ENCODE measurements around the gene SUGP2. TPM values are rescaled to one million over a fixed set of nuclear protein-coding genes. Genes with fewer than 3 reads are reported as not detected.

SUGP2 gene
- total and polyA plus RNA-seq, 9 donors, result 47.3 to 82.0 (median 58.8) TPM

DNA sequence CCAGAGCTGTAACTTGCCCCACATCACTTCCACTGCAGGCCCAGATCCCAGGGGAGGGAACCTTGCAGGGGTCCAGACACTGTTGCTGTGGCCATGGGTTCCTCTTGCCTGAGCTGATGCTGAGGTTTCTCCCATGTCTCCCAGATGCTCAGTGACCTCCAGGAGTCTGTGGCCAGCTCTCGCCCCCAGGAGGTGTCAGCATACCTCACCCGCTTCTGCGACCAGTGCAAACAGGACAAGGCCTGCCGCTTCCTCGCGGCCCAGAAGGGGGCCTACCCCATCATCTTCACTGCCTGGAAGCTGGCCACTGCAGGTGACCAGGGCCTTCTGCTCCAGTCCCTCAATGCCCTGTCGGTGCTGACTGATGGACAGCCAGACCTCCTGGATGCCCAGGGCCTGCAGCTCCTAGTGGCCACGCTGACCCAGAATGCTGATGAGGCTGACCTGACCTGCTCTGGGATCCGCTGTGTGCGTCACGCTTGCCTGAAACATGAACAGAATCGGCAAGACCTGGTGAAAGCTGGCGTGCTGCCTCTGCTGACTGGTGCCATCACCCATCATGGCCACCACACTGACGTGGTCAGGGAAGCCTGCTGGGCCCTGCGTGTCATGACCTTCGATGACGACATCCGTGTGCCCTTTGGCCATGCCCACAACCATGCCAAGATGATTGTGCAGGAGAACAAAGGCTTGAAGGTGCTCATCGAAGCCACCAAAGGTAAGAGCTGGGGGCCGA is 18.3 kb upstream of the SUGP2 start:
- WGBS (ENCODE audit: insufficient coverage), result 94% methylated on average over 19 of the region's 20 CpGs
- Histone ChIP-seq H3K4me3 (ENCODE audit: low read length) (no peak overlapping the region), H3K9me3 (replicated peaks; ENCODE audit: control insufficient read depth, low read depth, low read length) (no peaks in the 10 kb centered on the region), H3K27me3 (ENCODE audit: control insufficient read depth, insufficient read depth, low read length) (no peaks in the 10 kb centered on the region), H3K4me1 (ENCODE audit: control insufficient read depth, insufficient read depth, low read length) (no peaks in the 10 kb centered on the region), H3K36me3 (ENCODE audit: control insufficient read depth, insufficient read depth, low read length) (peaks cover 77% of the 10 kb centered on the region), H3K27ac (ENCODE audit: low read length) (no peak overlapping the region)
- no peak for DNase-seq

DNA sequence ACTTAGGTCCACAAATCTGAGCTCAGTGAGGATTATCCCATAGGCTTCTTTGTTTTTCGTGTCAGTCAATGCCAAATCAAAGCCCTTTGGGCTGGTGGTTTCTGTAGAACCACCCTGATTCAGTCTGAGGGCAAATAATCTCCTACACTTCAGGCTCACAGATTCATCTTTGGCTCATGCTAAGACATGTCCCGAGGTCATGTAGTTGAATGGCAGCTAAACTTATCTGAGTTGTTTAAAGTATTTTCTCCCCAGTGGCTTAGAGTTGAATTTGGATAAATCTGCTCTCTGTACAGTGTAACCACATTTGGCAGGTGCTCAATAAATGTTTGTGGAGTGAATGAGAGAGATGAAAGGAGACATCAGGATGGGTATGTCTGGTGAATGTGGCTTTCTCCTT is 17.4 kb upstream of the SUGP2 start:
- DNase-seq, result no peak
- no peak overlapping the region for H3K27ac ChIP-seq (ENCODE audit: low read length)
- no peaks in the 10 kb centered on the region for H3K27me3 ChIP-seq (ENCODE audit: control insufficient read depth, insufficient read depth, low read length)
- H3K4me3 ChIP-seq (ENCODE audit: low read length), result no peak overlapping the region
- H3K36me3 ChIP-seq (ENCODE audit: control insufficient read depth, insufficient read depth, low read length), result peaks cover 76% of the 10 kb centered on the region
- H3K9me3 ChIP-seq (replicated peaks; ENCODE audit: control insufficient read depth, low read depth, low read length), result no peaks in the 10 kb centered on the region
- no peaks in the 10 kb centered on the region for H3K4me1 ChIP-seq (ENCODE audit: control insufficient read depth, insufficient read depth, low read length)
- WGBS (ENCODE audit: insufficient coverage), result 67% methylated on average over 1 of the region's 2 CpGs

DNA sequence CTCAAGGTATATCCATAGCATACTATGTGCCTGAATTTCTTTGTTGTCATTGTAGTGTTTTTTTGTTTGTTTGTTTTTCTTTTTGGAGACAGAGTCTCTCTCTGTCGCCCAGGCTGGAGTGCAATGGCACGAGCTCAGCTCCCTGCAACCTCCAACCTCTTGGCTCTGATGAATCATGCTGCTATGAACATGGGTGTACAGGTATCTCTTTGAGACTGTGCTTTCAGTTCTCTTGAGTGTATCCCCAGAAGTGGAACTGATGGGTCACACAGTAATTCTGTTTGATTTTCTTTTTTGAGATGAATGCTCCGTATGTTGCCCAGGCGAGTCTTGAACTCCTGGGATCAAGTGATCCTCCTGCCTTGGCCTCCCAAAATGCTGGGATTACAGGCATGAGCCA is 16.8 kb upstream of the SUGP2 start:
- Histone ChIP-seq H3K4me3 (ENCODE audit: low read length) (no peak overlapping the region), H3K36me3 (ENCODE audit: control insufficient read depth, insufficient read depth, low read length) (peaks cover 70% of the 10 kb centered on the region), H3K27me3 (ENCODE audit: control insufficient read depth, insufficient read depth, low read length) (no peaks in the 10 kb centered on the region), H3K9me3 (replicated peaks; ENCODE audit: control insufficient read depth, low read depth, low read length) (no peaks in the 10 kb centered on the region), H3K27ac (ENCODE audit: low read length) (no peak overlapping the region), H3K4me1 (ENCODE audit: control insufficient read depth, insufficient read depth, low read length) (no peaks in the 10 kb centered on the region)
- DNase-seq, result no peak
- WGBS (ENCODE audit: insufficient coverage), result 88% methylated on average over 4 of the region's 4 CpGs

DNA sequence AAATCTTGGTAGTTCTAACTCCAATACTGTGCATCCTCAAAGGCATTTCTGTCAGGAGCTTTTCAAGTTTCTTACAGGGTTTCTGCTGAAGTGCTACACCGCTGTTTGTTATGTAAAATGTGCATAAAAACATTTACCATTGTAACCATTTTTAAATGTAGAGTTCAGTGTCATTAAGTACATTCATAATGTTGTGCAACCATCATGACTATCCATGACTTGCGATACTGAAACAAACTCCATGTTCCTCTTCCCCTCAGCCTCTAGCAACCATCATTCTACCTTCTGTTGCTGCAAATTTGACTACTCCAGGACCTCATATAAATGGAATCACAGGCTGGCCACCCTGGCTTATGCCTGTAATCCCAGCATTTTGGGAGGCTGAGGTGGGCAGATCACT is 16.1 kb upstream of the SUGP2 start:
- DNase-seq, result no peak
- 100% methylated on average over 1 of the region's 2 CpGs for WGBS (ENCODE audit: insufficient coverage)
- Histone ChIP-seq H3K36me3 (ENCODE audit: control insufficient read depth, insufficient read depth, low read length) (peaks cover 67% of the 10 kb centered on the region), H3K4me1 (ENCODE audit: control insufficient read depth, insufficient read depth, low read length) (no peaks in the 10 kb centered on the region), H3K27me3 (ENCODE audit: control insufficient read depth, insufficient read depth, low read length) (no peaks in the 10 kb centered on the region), H3K9me3 (replicated peaks; ENCODE audit: control insufficient read depth, low read depth, low read length) (no peaks in the 10 kb centered on the region), H3K27ac (ENCODE audit: low read length) (no peak overlapping the region), H3K4me3 (ENCODE audit: low read length) (no peak overlapping the region)

DNA sequence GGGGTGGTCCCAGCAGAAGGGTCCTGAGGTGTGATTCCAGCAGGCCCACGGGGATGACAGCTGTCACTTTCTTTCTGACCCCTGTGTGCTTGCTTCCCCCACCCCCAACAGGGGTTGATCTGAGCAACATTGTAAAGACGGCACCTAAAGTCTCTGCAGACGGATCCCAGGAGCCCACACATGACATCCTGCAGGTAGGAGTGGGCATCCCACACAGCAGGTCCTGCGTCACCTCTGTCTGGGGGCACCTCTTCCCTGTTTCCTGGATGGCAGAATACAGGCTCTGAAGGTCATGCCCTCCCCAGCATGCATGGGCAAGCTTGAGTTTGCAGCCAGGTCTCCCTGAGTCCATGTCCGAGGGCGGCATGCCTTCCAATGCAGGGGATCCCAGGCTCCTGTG is 10.6 kb upstream of the SUGP2 start:
- Histone ChIP-seq H3K9me3 (replicated peaks; ENCODE audit: control insufficient read depth, low read depth, low read length) (no peaks in the 10 kb centered on the region), H3K27ac (ENCODE audit: low read length) (no peak overlapping the region), H3K4me3 (ENCODE audit: low read length) (no peak overlapping the region), H3K27me3 (ENCODE audit: control insufficient read depth, insufficient read depth, low read length) (no peaks in the 10 kb centered on the region), H3K36me3 (ENCODE audit: control insufficient read depth, insufficient read depth, low read length) (peaks cover 50% of the 10 kb centered on the region), H3K4me1 (ENCODE audit: control insufficient read depth, insufficient read depth, low read length) (no peaks in the 10 kb centered on the region)
- 91% methylated on average over 5 of the region's 6 CpGs for WGBS (ENCODE audit: insufficient coverage)
- DNase-seq, result no peak

DNA sequence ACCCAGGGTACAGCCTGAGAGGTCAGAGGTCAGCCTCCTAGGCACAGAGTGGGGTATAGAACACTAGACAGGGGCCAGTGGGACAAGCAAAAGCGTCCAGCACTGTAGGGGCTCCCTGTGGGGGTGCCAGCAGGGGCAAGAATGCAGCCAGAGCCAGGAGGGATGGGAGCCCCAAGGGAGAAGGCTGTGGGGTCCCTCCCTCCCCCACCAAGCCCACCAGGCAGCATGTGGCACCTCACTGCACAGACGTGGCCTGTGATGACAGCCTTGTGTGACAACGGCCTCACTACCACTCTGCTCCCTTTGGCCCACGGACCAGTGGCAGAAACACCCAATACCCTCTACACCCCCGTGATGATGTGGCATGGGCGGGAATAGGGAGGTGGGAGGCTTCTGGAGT is 10.2 kb upstream of the SUGP2 start:
- no peaks in the 10 kb centered on the region for H3K27me3 ChIP-seq (ENCODE audit: control insufficient read depth, insufficient read depth, low read length)
- no peaks in the 10 kb centered on the region for H3K9me3 ChIP-seq (replicated peaks; ENCODE audit: control insufficient read depth, low read depth, low read length)
- peaks cover 50% of the 10 kb centered on the region for H3K36me3 ChIP-seq (ENCODE audit: control insufficient read depth, insufficient read depth, low read length)
- no peak for DNase-seq
- H3K4me3 ChIP-seq (ENCODE audit: low read length), result no peak overlapping the region
- no peak overlapping the region for H3K27ac ChIP-seq (ENCODE audit: low read length)
- 86% methylated on average over 1 of the region's 6 CpGs for WGBS (ENCODE audit: insufficient coverage)
- no peaks in the 10 kb centered on the region for H3K4me1 ChIP-seq (ENCODE audit: control insufficient read depth, insufficient read depth, low read length)

DNA sequence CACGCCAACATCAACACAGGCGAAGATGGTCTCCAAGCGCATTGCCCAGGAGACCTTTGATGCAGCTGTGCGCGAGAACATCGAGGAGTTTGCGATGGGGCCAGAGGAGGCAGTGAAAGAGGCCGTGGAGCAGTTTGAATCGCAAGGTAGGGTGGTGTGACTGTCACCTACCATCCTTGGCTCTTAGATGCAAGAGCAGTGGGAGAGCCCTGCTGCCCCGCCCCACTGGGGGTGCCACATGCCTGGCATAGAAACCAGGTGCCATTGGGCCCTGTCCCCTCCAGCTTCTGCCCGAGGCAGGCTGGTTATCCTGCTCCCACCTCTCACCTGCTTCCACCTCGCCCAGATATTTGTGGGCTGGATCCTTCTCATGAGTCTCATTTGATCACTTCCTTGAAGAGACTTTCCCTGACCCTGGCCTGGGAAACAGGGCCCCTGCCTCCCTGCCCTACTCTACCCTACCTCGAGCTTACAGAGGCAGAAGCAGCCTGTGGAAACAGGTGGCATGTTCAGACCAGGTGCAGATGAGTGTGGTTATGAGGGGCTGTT is 9.5 kb upstream of the SUGP2 start:
- DNase-seq, result no peak
- Histone ChIP-seq H3K36me3 (ENCODE audit: control insufficient read depth, insufficient read depth, low read length) (peaks cover 54% of the 10 kb centered on the region), H3K9me3 (replicated peaks; ENCODE audit: control insufficient read depth, low read depth, low read length) (peaks cover 2% of the 10 kb centered on the region), H3K27me3 (ENCODE audit: control insufficient read depth, insufficient read depth, low read length) (no peaks in the 10 kb centered on the region), H3K4me3 (ENCODE audit: low read length) (no peak overlapping the region), H3K4me1 (ENCODE audit: control insufficient read depth, insufficient read depth, low read length) (no peaks in the 10 kb centered on the region), H3K27ac (ENCODE audit: low read length) (no peak overlapping the region)
- WGBS (ENCODE audit: insufficient coverage), result 89% methylated on average over 11 of the region's 13 CpGs

DNA sequence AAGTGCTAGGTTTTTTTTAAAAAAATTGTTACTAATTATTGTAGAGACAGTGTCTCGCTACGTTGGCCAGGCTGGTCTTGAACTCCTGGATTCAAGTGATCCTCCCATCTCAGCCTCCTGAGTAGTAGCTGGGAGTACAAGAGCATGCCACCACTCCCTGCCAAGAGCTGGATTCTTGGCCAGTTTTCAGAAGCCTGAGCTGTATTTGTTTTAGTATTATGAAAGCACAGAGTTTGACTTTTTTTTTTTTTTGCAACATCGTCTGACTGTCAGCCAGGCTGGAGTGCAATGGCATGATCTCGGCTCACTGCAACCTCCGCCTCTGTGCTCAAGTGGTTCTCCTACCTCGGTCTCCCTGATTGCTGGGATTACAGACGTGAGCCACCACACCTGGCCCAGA is 7.1 kb upstream of the SUGP2 start:
- DNase-seq, result no peak
- Histone ChIP-seq H3K4me1 (ENCODE audit: control insufficient read depth, insufficient read depth, low read length) (no peaks in the 10 kb centered on the region), H3K9me3 (replicated peaks; ENCODE audit: control insufficient read depth, low read depth, low read length) (peaks cover 5% of the 10 kb centered on the region), H3K36me3 (ENCODE audit: control insufficient read depth, insufficient read depth, low read length) (peaks cover 47% of the 10 kb centered on the region), H3K27me3 (ENCODE audit: control insufficient read depth, insufficient read depth, low read length) (no peaks in the 10 kb centered on the region), H3K4me3 (ENCODE audit: low read length) (no peak overlapping the region), H3K27ac (ENCODE audit: low read length) (no peak overlapping the region)
- 72% methylated on average over 5 of the region's 7 CpGs for WGBS (ENCODE audit: insufficient coverage)

DNA sequence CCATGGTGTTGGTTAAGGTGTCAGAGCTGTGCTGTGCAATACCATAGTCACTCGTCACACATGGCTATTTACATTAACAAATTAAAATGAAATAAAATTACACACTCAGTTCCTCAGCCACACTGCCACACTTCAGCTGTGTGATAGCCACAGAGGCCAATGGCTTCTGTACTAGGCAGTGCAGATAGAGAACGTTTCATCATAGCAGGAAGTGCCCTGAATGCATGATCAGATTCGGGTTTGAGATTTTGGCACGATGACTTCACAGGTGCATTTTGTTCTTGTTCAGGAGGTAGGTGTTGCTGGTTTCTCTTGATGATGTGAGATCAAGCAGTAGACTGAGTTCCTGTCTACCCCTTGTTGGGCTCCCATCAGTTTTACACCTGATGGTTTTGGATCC is 6.6 kb upstream of the SUGP2 start:
- no peaks in the 10 kb centered on the region for H3K27me3 ChIP-seq (ENCODE audit: control insufficient read depth, insufficient read depth, low read length)
- H3K4me3 ChIP-seq (ENCODE audit: low read length), result no peak overlapping the region
- no CpG with 5 or more reads among the region's 4 CpGs for WGBS (ENCODE audit: insufficient coverage)
- peaks cover 47% of the 10 kb centered on the region for H3K36me3 ChIP-seq (ENCODE audit: control insufficient read depth, insufficient read depth, low read length)
- no peaks in the 10 kb centered on the region for H3K4me1 ChIP-seq (ENCODE audit: control insufficient read depth, insufficient read depth, low read length)
- H3K27ac ChIP-seq (ENCODE audit: low read length), result no peak overlapping the region
- no peak for DNase-seq
- peaks cover 5% of the 10 kb centered on the region for H3K9me3 ChIP-seq (replicated peaks; ENCODE audit: control insufficient read depth, low read depth, low read length)

DNA sequence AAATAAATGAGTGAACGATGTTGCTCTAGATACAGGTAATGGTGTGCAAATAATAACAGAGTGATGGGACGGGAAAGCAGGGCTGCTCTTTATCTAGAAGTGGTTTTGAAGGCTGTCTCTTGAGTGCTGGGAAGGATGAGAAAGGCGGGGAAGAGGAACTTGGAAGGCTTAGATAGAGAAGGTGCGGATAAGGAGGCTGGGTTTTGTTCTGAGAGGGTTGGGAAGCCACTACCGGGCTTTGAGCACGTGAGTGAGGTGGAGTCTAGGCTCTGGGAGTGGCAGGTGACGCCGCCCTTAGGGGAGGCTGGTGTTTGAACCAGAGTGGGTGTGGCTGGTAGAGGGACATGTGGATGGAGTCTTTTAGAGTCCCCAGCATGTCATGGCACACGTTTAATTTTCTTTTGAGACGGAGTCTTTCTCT is 897 bp upstream of the SUGP2 start:
- H3K4me1 ChIP-seq (ENCODE audit: control insufficient read depth, insufficient read depth, low read length), result peaks cover 18% of the 10 kb centered on the region
- peaks cover 29% of the 10 kb centered on the region for H3K36me3 ChIP-seq (ENCODE audit: control insufficient read depth, insufficient read depth, low read length)
- peak overlapping the region; percentile 92 for H3K27ac ChIP-seq (ENCODE audit: low read length)
- WGBS (ENCODE audit: insufficient coverage), result 5% methylated on average over 10 of the region's 10 CpGs
- DNase-seq, result peak; percentile 56
- no peaks in the 10 kb centered on the region for H3K27me3 ChIP-seq (ENCODE audit: control insufficient read depth, insufficient read depth, low read length)
- peak overlapping the region; percentile 80 for H3K4me3 ChIP-seq (ENCODE audit: low read length)
- peaks cover 5% of the 10 kb centered on the region for H3K9me3 ChIP-seq (replicated peaks; ENCODE audit: control insufficient read depth, low read depth, low read length)

DNA sequence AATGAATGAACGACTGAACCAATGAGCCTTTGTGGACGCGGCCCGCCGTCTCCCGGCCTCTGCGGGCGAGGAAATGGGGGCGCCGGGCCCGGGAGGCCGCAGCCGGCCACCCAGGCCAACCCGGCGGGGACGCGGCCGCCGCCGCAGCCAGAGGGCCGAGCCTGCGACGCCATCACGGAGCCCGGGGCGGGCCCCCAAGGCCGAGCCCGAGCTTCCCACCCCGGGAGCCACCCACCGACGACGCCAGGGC is 216 bp downstream of the SUGP2 start:
- WGBS (ENCODE audit: insufficient coverage), result under 1% methylated on average over 32 of the region's 32 CpGs
- H3K36me3 ChIP-seq (ENCODE audit: control insufficient read depth, insufficient read depth, low read length), result peaks cover 33% of the 10 kb centered on the region
- no peak for DNase-seq

More for the DNA sequence above, 216 bp downstream of the SUGP2 start:
- H3K27me3 ChIP-seq (ENCODE audit: control insufficient read depth, insufficient read depth, low read length), result no peaks in the 10 kb centered on the region
- peak overlapping the region; percentile 90 for H3K27ac ChIP-seq (ENCODE audit: low read length)
- H3K4me3 ChIP-seq (ENCODE audit: low read length), result peak overlapping the region; percentile 80
- H3K9me3 ChIP-seq (replicated peaks; ENCODE audit: control insufficient read depth, low read depth, low read length), result peaks cover 5% of the 10 kb centered on the region
- H3K4me1 ChIP-seq (ENCODE audit: control insufficient read depth, insufficient read depth, low read length), result peaks cover 18% of the 10 kb centered on the region

Measured in muscle of leg (tissue), 11 donors.